PFSK-1 (cell line): ENCODE results near the gene ZNF611.

Source experiments
- FOXP2 ChIP-seq: optimal IDR thresholded peaks from 2 replicates; pipeline ENCODE3; 2011; ENCODE audit warnings: borderline replicate concordance, control low read depth, inconsistent platforms; ENCODE audit not compliant: insufficient read depth; ENCODE audit errors: extremely low read length, extremely low read depth
- POLR2AphosphoS5 ChIP-seq: IDR thresholded peaks from 2 replicates; pipeline ENCODE4 v1.6.1; 2012; ENCODE audit warnings: low read depth, mild to moderate bottlenecking, control low read depth, low read length, moderate library complexity
- SIN3A ChIP-seq: IDR thresholded peaks from 2 replicates; pipeline ENCODE4 v1.6.1; 2012; ENCODE audit warnings: mild to moderate bottlenecking, low read length, moderate library complexity, borderline replicate concordance; ENCODE audit not compliant: insufficient read depth
- TAF1 ChIP-seq: IDR thresholded peaks from 2 replicates; pipeline ENCODE4 v1.6.1; 2012; ENCODE audit warnings: low read length, control low read depth, borderline replicate concordance; ENCODE audit not compliant: insufficient read depth
- TF ChIP-seq, protein P1 (sequence below), 2 experiments: IDR thresholded peaks; 2 replicates each; pipeline versions ENCODE4 v1.6.1 to v1.8.0; 2011 to 2012; ENCODE audit warnings: low read depth in 2 of 2, low read length in 2 of 2, control low read depth in 1 of 2, inconsistent platforms in 1 of 2, mild to moderate bottlenecking in 1 of 2, moderate library complexity in 1 of 2; ENCODE audit not compliant: insufficient read depth in 1 of 2

ZNF611 gene

DNA sequence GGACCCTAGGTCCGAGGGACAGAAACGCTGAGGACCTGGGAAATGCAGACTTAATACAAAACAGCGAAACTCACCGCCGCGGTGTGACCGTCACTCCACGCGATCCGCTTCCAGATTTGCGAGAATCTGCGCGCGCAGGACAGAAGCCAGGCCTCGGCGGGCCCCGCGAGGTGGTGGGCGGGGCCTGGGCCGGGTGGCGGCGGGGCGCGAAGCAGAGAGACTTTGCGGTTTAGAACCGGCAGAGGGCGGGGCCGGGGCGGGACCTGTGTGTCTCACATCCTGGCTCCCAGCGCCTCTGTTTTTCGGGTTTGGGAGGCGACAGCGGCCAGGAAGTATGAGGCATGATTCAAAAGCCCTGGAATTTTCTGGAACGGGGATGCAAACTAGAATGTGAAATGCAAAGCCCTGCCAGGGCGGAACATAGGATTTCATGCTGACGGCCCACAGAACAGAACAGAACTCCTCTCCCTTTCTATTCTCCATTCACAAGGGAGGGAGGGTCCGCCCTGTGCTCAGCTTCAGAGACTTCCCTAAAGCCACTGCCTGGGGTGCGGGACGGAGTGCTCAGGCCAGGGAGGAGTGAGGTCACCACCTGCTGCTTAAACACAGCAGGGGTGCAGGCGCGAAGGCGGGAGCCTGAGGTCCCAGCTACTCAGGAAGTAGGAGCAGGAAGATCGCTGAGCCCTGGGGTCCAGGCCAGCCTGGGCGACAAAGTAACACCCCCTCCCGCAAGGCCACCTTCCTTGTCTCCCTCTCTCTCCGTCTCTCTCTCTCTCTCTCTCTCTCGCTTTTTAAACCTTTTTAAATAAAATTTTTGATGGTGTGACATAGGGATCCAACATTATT lies 44.3 kb downstream of the ZNF611 start:
- TF ChIP-seq POLR2AphosphoS5 = peak; percentile 21; the same call in 1 of the 2 replicates
- TF ChIP-seq, protein P1, sequence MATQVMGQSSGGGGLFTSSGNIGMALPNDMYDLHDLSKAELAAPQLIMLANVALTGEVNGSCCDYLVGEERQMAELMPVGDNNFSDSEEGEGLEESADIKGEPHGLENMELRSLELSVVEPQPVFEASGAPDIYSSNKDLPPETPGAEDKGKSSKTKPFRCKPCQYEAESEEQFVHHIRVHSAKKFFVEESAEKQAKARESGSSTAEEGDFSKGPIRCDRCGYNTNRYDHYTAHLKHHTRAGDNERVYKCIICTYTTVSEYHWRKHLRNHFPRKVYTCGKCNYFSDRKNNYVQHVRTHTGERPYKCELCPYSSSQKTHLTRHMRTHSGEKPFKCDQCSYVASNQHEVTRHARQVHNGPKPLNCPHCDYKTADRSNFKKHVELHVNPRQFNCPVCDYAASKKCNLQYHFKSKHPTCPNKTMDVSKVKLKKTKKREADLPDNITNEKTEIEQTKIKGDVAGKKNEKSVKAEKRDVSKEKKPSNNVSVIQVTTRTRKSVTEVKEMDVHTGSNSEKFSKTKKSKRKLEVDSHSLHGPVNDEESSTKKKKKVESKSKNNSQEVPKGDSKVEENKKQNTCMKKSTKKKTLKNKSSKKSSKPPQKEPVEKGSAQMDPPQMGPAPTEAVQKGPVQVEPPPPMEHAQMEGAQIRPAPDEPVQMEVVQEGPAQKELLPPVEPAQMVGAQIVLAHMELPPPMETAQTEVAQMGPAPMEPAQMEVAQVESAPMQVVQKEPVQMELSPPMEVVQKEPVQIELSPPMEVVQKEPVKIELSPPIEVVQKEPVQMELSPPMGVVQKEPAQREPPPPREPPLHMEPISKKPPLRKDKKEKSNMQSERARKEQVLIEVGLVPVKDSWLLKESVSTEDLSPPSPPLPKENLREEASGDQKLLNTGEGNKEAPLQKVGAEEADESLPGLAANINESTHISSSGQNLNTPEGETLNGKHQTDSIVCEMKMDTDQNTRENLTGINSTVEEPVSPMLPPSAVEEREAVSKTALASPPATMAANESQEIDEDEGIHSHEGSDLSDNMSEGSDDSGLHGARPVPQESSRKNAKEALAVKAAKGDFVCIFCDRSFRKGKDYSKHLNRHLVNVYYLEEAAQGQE (IDR thresholded peaks at IDR 0.05; ENCODE audit: insufficient read depth in 1 of 2, low read depth in 2 of 2, low read length in 2 of 2) = no peak
- TF ChIP-seq TAF1 = no peak
- TF ChIP-seq FOXP2 = no peak
- TF ChIP-seq SIN3A = no peak

GRCh38 chr19:52689843-52690368 lies 44.9 kb downstream of the ZNF611 start:
- TF ChIP-seq, protein P1 (IDR thresholded peaks at IDR 0.05; ENCODE audit: insufficient read depth in 1 of 2, low read depth in 2 of 2, low read length in 2 of 2) = no peak
- no peak for TF ChIP-seq TAF1
- no peak for TF ChIP-seq FOXP2
- no peak for TF ChIP-seq POLR2AphosphoS5

GRCh38 chr19:52688335-52688734 lies 46.5 kb downstream of the ZNF611 start:
- TF ChIP-seq TAF1 (no peak), POLR2AphosphoS5 (no peak), SIN3A (no peak), FOXP2 (no peak)
- TF ChIP-seq, protein P1 (IDR thresholded peaks at IDR 0.05; ENCODE audit: insufficient read depth in 1 of 2, low read depth in 2 of 2, low read length in 2 of 2) = no peak

- TF ChIP-seq SIN3A (no peak), POLR2AphosphoS5 (no peak), FOXP2 (no peak), TAF1 (no peak)
- TF ChIP-seq, protein P1 (IDR thresholded peaks at IDR 0.05; ENCODE audit: insufficient read depth in 1 of 2, low read depth in 2 of 2, low read length in 2 of 2) = no peak
Observed at GRCh38 chr19:52687684-52688083, 47.2 kb downstream of the ZNF611 start.
